IPS-18a (cell line): ENCODE measurements around the gene NTF3.

Source experiments
- H3K27ac ChIP-seq: one replicate; pipeline ENCODE4 v1.5.1; 2013; ENCODE audit warnings: low read length
- H3K27me3 ChIP-seq: one replicate; pipeline ENCODE4 v1.6.1; 2013; ENCODE audit warnings: mild to moderate bottlenecking, low read length; ENCODE audit not compliant: control insufficient read depth, insufficient read depth
- H3K36me3 ChIP-seq: one replicate; pipeline ENCODE4 v1.6.1; 2013; ENCODE audit warnings: low read depth, low read length; ENCODE audit not compliant: control insufficient read depth
- H3K4me1 ChIP-seq: one replicate; pipeline ENCODE4 v1.6.1; 2013; ENCODE audit warnings: low read depth, low read length; ENCODE audit not compliant: control insufficient read depth
- H3K4me3 ChIP-seq: one replicate; pipeline ENCODE4 v1.5.1; 2013; ENCODE audit warnings: low read length
- H3K9ac ChIP-seq: one replicate; pipeline ENCODE4 v1.6.1; 2013; ENCODE audit warnings: mild to moderate bottlenecking, low read length, moderate library complexity
- H3K9me3 ChIP-seq: one replicate; pipeline ENCODE4 v1.6.1; 2013; ENCODE audit warnings: low read depth, low read length; ENCODE audit not compliant: control insufficient read depth

The NTF3 gene

GRCh38 chr12:5432011-5432400 is at the start of gene NTF3:
Gene NTF3, plus strand, starts transcription at chr12:5432108. Its CDS starts 217 bp downstream, at chr12:5432325.
- H3K9ac ChIP-seq: peak within 1 kb of the TSS; percentile 41
- H3K9me3 ChIP-seq: no peaks in the 10 kb centered on the region
- H3K36me3 ChIP-seq: no peaks in the 10 kb centered on the region
- peaks cover 31% of the 10 kb centered on the region for H3K4me1 ChIP-seq
- peak within 1 kb of the TSS; percentile 70 for H3K4me3 ChIP-seq
- peaks cover 83% of the 10 kb centered on the region for H3K27me3 ChIP-seq
- no peak within 1 kb of the TSS for H3K27ac ChIP-seq

GRCh38 chr12:5384015-5384414 is 47.9 kb upstream of the NTF3 start:
- H3K4me3 ChIP-seq: no peak overlapping the region
- H3K9ac ChIP-seq: no peak overlapping the region

GRCh38 chr12:5388581-5389535 is 43.0 kb upstream of the NTF3 start:
- H3K9ac ChIP-seq: no peak overlapping the region
- no peaks in the 10 kb centered on the region for H3K27me3 ChIP-seq
- H3K4me3 ChIP-seq: no peak overlapping the region
- no peaks in the 10 kb centered on the region for H3K4me1 ChIP-seq
- no peak overlapping the region for H3K27ac ChIP-seq
- H3K36me3 ChIP-seq: no peaks in the 10 kb centered on the region
- no peaks in the 10 kb centered on the region for H3K9me3 ChIP-seq

More at GRCh38 chr12:5384015-5384414, 47.9 kb upstream of the NTF3 start:
- H3K4me1 ChIP-seq: no peaks in the 10 kb centered on the region
- no peak overlapping the region for H3K27ac ChIP-seq
- no peaks in the 10 kb centered on the region for H3K27me3 ChIP-seq
- no peaks in the 10 kb centered on the region for H3K36me3 ChIP-seq
- H3K9me3 ChIP-seq: no peaks in the 10 kb centered on the region

GRCh38 chr12:5390174-5390799 is 41.6 kb upstream of the NTF3 start:
- Histone ChIP-seq H3K4me3 (no peak overlapping the region), H3K27me3 (no peaks in the 10 kb centered on the region), H3K4me1 (no peaks in the 10 kb centered on the region), H3K27ac (no peak overlapping the region), H3K9me3 (no peaks in the 10 kb centered on the region), H3K36me3 (no peaks in the 10 kb centered on the region), H3K9ac (no peak overlapping the region)

- H3K4me3 ChIP-seq: no peak overlapping the region
- no peaks in the 10 kb centered on the region for H3K36me3 ChIP-seq
- H3K9ac ChIP-seq: no peak overlapping the region
- H3K4me1 ChIP-seq: no peaks in the 10 kb centered on the region
- H3K9me3 ChIP-seq: no peaks in the 10 kb centered on the region
- H3K27ac ChIP-seq: no peak overlapping the region
- no peaks in the 10 kb centered on the region for H3K27me3 ChIP-seq
Measured at GRCh38 chr12:5391653-5392052, 40.3 kb upstream of the NTF3 start.

- H3K4me3 ChIP-seq: no peak overlapping the region
- H3K4me1 ChIP-seq: no peaks in the 10 kb centered on the region
- H3K27me3 ChIP-seq: no peaks in the 10 kb centered on the region
- H3K9me3 ChIP-seq: no peaks in the 10 kb centered on the region
- no peak overlapping the region for H3K27ac ChIP-seq
- no peak overlapping the region for H3K9ac ChIP-seq
- no peaks in the 10 kb centered on the region for H3K36me3 ChIP-seq
Measured at GRCh38 chr12:5392961-5393360, 38.9 kb upstream of the NTF3 start.

GRCh38 chr12:5395443-5396271 is 36.3 kb upstream of the NTF3 start:
- no peak overlapping the region for H3K9ac ChIP-seq
- H3K27me3 ChIP-seq: no peaks in the 10 kb centered on the region
- no peaks in the 10 kb centered on the region for H3K36me3 ChIP-seq
- H3K9me3 ChIP-seq: no peaks in the 10 kb centered on the region
- H3K4me1 ChIP-seq: peaks cover 3% of the 10 kb centered on the region
- H3K27ac ChIP-seq: no peak overlapping the region
- no peak overlapping the region for H3K4me3 ChIP-seq

- no peaks in the 10 kb centered on the region for H3K27me3 ChIP-seq
- H3K9ac ChIP-seq: no peak overlapping the region
- peaks cover 3% of the 10 kb centered on the region for H3K4me1 ChIP-seq
- H3K4me3 ChIP-seq: no peak overlapping the region
- H3K27ac ChIP-seq: no peak overlapping the region
- no peaks in the 10 kb centered on the region for H3K36me3 ChIP-seq
- H3K9me3 ChIP-seq: no peaks in the 10 kb centered on the region
Measured at GRCh38 chr12:5396541-5396940, 35.4 kb upstream of the NTF3 start.

GRCh38 chr12:5399266-5399665 is 32.6 kb upstream of the NTF3 start:
- H3K9me3 ChIP-seq: no peaks in the 10 kb centered on the region
- H3K4me1 ChIP-seq: peaks cover 3% of the 10 kb centered on the region
- no peaks in the 10 kb centered on the region for H3K36me3 ChIP-seq
- no peak overlapping the region for H3K4me3 ChIP-seq
- H3K9ac ChIP-seq: no peak overlapping the region
- H3K27me3 ChIP-seq: no peaks in the 10 kb centered on the region
- H3K27ac ChIP-seq: no peak overlapping the region

- Histone ChIP-seq H3K4me1 (peaks cover 3% of the 10 kb centered on the region), H3K27me3 (no peaks in the 10 kb centered on the region), H3K27ac (no peak overlapping the region), H3K9me3 (no peaks in the 10 kb centered on the region), H3K9ac (no peak overlapping the region), H3K36me3 (no peaks in the 10 kb centered on the region), H3K4me3 (no peak overlapping the region)
Measured at GRCh38 chr12:5402009-5402935, 29.6 kb upstream of the NTF3 start.
